Suprapubic skin (tissue), 4 donors: ENCODE data around the gene ADGRD1.

ENCODE experiments used
- CTCF ChIP-seq, 2 donors: fragments of 200-600 bp in 1 of 2; fragments of 450-650 bp in 1 of 2; sonication (generic) in 1 of 2; IDR thresholded peaks; one replicate each; pipeline ENCODE4 v1.5.1; 2016 to 2019; ENCODE audit warnings: antibody characterized with exemption in 2 of 2, mild to moderate bottlenecking in 1 of 2, moderate library complexity in 1 of 2
- EP300 ChIP-seq: sonication (generic); formaldehyde crosslinking; IDR thresholded peaks from one replicate; pipeline ENCODE4 v1.6.1; 2017; ENCODE audit warnings: antibody characterized with exemption
- POLR2A ChIP-seq, 2 donors: fragments of 450-650 bp; IDR thresholded peaks; one replicate each; pipeline ENCODE4 v1.6.1; 2017; ENCODE audit warnings: antibody characterized with exemption in 2 of 2, mild to moderate bottlenecking in 2 of 2, moderate library complexity in 2 of 2
- POLR2AphosphoS5 ChIP-seq, 3 donors: sonication (generic); formaldehyde crosslinking; IDR thresholded peaks; one replicate each; pipeline ENCODE4 v1.6.1; 2017; ENCODE audit warnings: antibody characterized with exemption in 3 of 3

GRCh38 chr12:131007740-131008117, 54.0 kb downstream of the ADGRD1 start:
- TF ChIP-seq CTCF (IDR thresholded peaks at IDR 0.05) (no peak), POLR2A (IDR thresholded peaks at IDR 0.05) (no peak), POLR2AphosphoS5 (IDR thresholded peaks at IDR 0.05) (no peak), EP300 (no peak)
